ENCODE data around the gene ZBED2. TPM values are rescaled to one million over a fixed set of nuclear protein-coding genes. Genes with fewer than 3 reads are reported as not detected.

Gene ZBED2
- total RNA-seq, 4 donors from 2014 or later: not detected

- no peak for TF ChIP-seq CTCF (IDR thresholded peaks at IDR 0.05; ENCODE audit: low read depth)
These were observed 9.9 kb downstream of the ZBED2 start for GRCh38 chr3:111585217-111585616.

- no peak for TF ChIP-seq CTCF (IDR thresholded peaks at IDR 0.05; ENCODE audit: low read depth)
These were observed 10.4 kb downstream of the ZBED2 start for GRCh38 chr3:111584744-111585143.

- no peak for TF ChIP-seq CTCF (IDR thresholded peaks at IDR 0.05; ENCODE audit: low read depth)
These were observed 13.0 kb downstream of the ZBED2 start for GRCh38 chr3:111582120-111582474.

- no peak for TF ChIP-seq CTCF (IDR thresholded peaks at IDR 0.05; ENCODE audit: low read depth)
These were observed 13.6 kb downstream of the ZBED2 start for GRCh38 chr3:111581403-111582119.

GRCh38 chr3:111579495-111579894 is 15.7 kb downstream of the ZBED2 start:
- no peak for TF ChIP-seq CTCF (IDR thresholded peaks at IDR 0.05; ENCODE audit: low read depth)

- TF ChIP-seq CTCF (IDR thresholded peaks at IDR 0.05; ENCODE audit: low read depth): no peak
These were observed 16.3 kb downstream of the ZBED2 start for GRCh38 chr3:111578867-111579266.

- no peak for TF ChIP-seq CTCF (IDR thresholded peaks at IDR 0.05; ENCODE audit: low read depth)
These were observed 17.1 kb downstream of the ZBED2 start for GRCh38 chr3:111577798-111578685.

Data from subcutaneous adipose tissue (tissue), 4 donors.